SK-N-SH (cell line): Measurements from ENCODE around the gene BCAP31. TPM values are rescaled to one million over a fixed set of nuclear protein-coding genes. Genes with fewer than 3 reads are reported as not detected.

ENCODE experiments used
- CTCF ChIA-PET: fragments of 300-600, 350-600 bp; formaldehyde crosslinking; extraction: SDS; loops from one replicate; lab custom pipeline; 2021; lab: Yijun Ruan, JAX
- POLR2A ChIA-PET: fragments of 350-600 bp; sonication (Branson Sonifier 250); formaldehyde crosslinking; extraction: SDS; loops from one replicate; lab custom pipeline; 2020; ENCODE audit warnings: antibody characterized with exemption, inconsistent platforms; lab: Yijun Ruan, JAX
- DNase-seq: peaks from one replicate; pipeline ENCODE4 v3.0.0; 2012
- H2AFZ ChIP-seq: fragments of 200-600 bp; sonication (generic); 2 replicates; pipeline ENCODE4 v1.8.1; 2016; ENCODE audit warnings: antibody characterized with exemption, mild to moderate bottlenecking, low read depth
- H3F3A ChIP-seq: fragments of 200-600 bp; sonication (generic); replicated peaks from 2 replicates; pipeline ENCODE3; 2016; ENCODE audit warnings: antibody characterized with exemption, mild to moderate bottlenecking; ENCODE audit not compliant: insufficient read depth
- H3K27ac ChIP-seq, 2 experiments: fragments of 200-500 bp in 1 of 2; fragments of 200-600 bp in 1 of 2; sonication (Bioruptor generic) in 1 of 2; sonication (generic), shearing (Covaris generic) in 1 of 2; 2 replicates each; pipeline versions ENCODE4 v1.5.1 to v1.6.1; 2014 to 2016; ENCODE audit warnings: low read depth in 2 of 2, inconsistent platforms in 1 of 2, low read length in 1 of 2, mild to moderate bottlenecking in 1 of 2, mixed read lengths in 1 of 2
- H3K27me3 ChIP-seq: fragments of 200-600 bp; sonication (generic), shearing (Covaris generic); 2 replicates; pipeline ENCODE4 v1.6.1; 2016; ENCODE audit warnings: mixed run types; ENCODE audit not compliant: insufficient read depth
- H3K36me3 ChIP-seq, 2 experiments: fragments of 200-500 bp in 1 of 2; fragments of 200-600 bp in 1 of 2; sonication (Bioruptor generic) in 1 of 2; sonication (generic) in 1 of 2; replicated peaks in 1 of 2; 2 replicates each; pipeline versions ENCODE3 to v1.5.1; 2014 to 2016; ENCODE audit warnings: low read length in 1 of 2, mild to moderate bottlenecking in 1 of 2; ENCODE audit not compliant: insufficient read depth in 2 of 2, control insufficient read depth in 1 of 2
- H3K4me1 ChIP-seq, 2 experiments: fragments of 200-500 bp in 1 of 2; fragments of 200-600 bp in 1 of 2; sonication (Bioruptor generic) in 1 of 2; sonication (generic), shearing (Covaris generic) in 1 of 2; 2 replicates each; pipeline versions ENCODE4 v1.5.1 to v1.6.1; 2014 to 2016; ENCODE audit warnings: low read depth in 1 of 2, low read length in 1 of 2, mixed run types in 1 of 2; ENCODE audit not compliant: insufficient read depth in 2 of 2, control insufficient read depth in 1 of 2
- H3K4me2 ChIP-seq: fragments of 200-600 bp; sonication (generic), shearing (Covaris generic); 2 replicates; pipeline ENCODE4 v1.6.1; 2017; ENCODE audit warnings: mixed run types
- H3K4me3 ChIP-seq, 2 experiments: fragments of 200-500 bp in 1 of 2; fragments of 200-600 bp in 1 of 2; sonication (Bioruptor generic) in 1 of 2; sonication (generic), shearing (Covaris generic) in 1 of 2; 2 replicates each; pipeline versions ENCODE4 v1.5.1 to v1.8.1; 2014 to 2016; ENCODE audit warnings: low read depth in 2 of 2, inconsistent platforms in 1 of 2, low read length in 1 of 2, mild to moderate bottlenecking in 1 of 2, mixed read lengths in 1 of 2, moderate library complexity in 1 of 2
- H3K79me2 ChIP-seq: fragments of 200-600 bp; sonication (generic); 2 replicates; pipeline ENCODE4 v1.8.1; 2017; ENCODE audit warnings: mild to moderate bottlenecking; ENCODE audit not compliant: insufficient read depth
- H3K9ac ChIP-seq: fragments of 200-600 bp; sonication (generic); 2 replicates; pipeline ENCODE4 v1.6.1; 2017; ENCODE audit warnings: mixed run types
- H3K9me2 ChIP-seq: fragments of 200-600 bp; sonication (generic); 2 replicates; pipeline ENCODE4 v1.6.1; 2017; ENCODE audit warnings: mixed run types
- H3K9me3 ChIP-seq: fragments of 200-600 bp; sonication (generic); 2 replicates; pipeline ENCODE4 v1.6.1; 2017; ENCODE audit warnings: mixed run types, mild to moderate bottlenecking, moderate library complexity
- H4K20me1 ChIP-seq: fragments of 200-600 bp; sonication (generic); 2 replicates; pipeline ENCODE4 v1.6.1; 2017; ENCODE audit warnings: mild to moderate bottlenecking, mixed run types; ENCODE audit not compliant: insufficient read depth
- CHD2 ChIP-seq: fragments of 150-350 bp; IDR thresholded peaks from 2 replicates; pipeline ENCODE4 v1.6.1; 2018; ENCODE audit warnings: low read length; ENCODE audit not compliant: partially characterized antibody
- FOSL2 ChIP-seq: IDR thresholded peaks from 2 replicates; pipeline ENCODE4 v1.4.0; 2012; ENCODE audit warnings: low read depth, mild to moderate bottlenecking, moderate library complexity, borderline replicate concordance
- GABPA ChIP-seq: IDR thresholded peaks from 2 replicates; pipeline ENCODE4 v1.4.0; 2012; ENCODE audit warnings: low read depth, mild to moderate bottlenecking
- JUND ChIP-seq: IDR thresholded peaks from 2 replicates; pipeline ENCODE4 v1.4.0; 2012
- NFIC ChIP-seq: IDR thresholded peaks from 2 replicates; pipeline ENCODE4 v1.4.0; 2012; ENCODE audit warnings: borderline replicate concordance
- NRF1 ChIP-seq: IDR thresholded peaks from 2 replicates; pipeline ENCODE4 v1.6.1; 2012; ENCODE audit warnings: low read depth, mild to moderate bottlenecking, low read length
- RCOR1 ChIP-seq: fragments of 150-350 bp; IDR thresholded peaks from 2 replicates; pipeline ENCODE4 v1.6.1; 2017; ENCODE audit warnings: antibody characterized with exemption, low read length
- RXRA ChIP-seq: IDR thresholded peaks from 2 replicates; pipeline ENCODE4 v1.4.0; 2012; ENCODE audit warnings: low read depth, mild to moderate bottlenecking, borderline replicate concordance
- SIN3A ChIP-seq: IDR thresholded peaks from 2 replicates; pipeline ENCODE4 v1.6.1; 2012; ENCODE audit warnings: low read depth, mild to moderate bottlenecking, low read length, moderate library complexity, borderline replicate concordance
- SMC3 ChIP-seq: IDR thresholded peaks from 2 replicates; pipeline ENCODE4 v1.6.1; 2012; ENCODE audit warnings: low read depth, low read length, improper control_type of control experiment
- TAF1 ChIP-seq: IDR thresholded peaks from 2 replicates; pipeline ENCODE4 v1.6.1; 2012; ENCODE audit warnings: low read depth, mild to moderate bottlenecking, low read length, moderate library complexity, borderline replicate concordance
- TCF12 ChIP-seq: IDR thresholded peaks from 2 replicates; pipeline ENCODE4 v1.4.0; 2012
- YY1 ChIP-seq: IDR thresholded peaks from 2 replicates; pipeline ENCODE4 v1.4.0; 2012; ENCODE audit warnings: low read depth, mild to moderate bottlenecking
- WGBS: methylation state at CpG from one replicate; pipeline ENCODE4 v1.1.6; 2017; ENCODE audit warnings: low lambda C conversion rate; 5-methylcytosine and 5-hydroxymethylcytosine counted together
- polyA plus RNA-seq, 3 experiments: library from polyadenylated mRNA; depleted of rRNA; stranded (reverse); fragments of >200 nt; gene quantifications; 2 replicates each; pipeline ENCODE4 v1.2.3, GENCODE V29; 2012
- TF ChIP-seq, protein P1 (sequence below): IDR thresholded peaks from 2 replicates; pipeline ENCODE4 v1.6.1; 2012; ENCODE audit warnings: mild to moderate bottlenecking, low read depth, low read length, moderate library complexity
- TF ChIP-seq, protein P2 (sequence below): IDR thresholded peaks from 2 replicates; pipeline ENCODE4 v1.4.0; 2012; ENCODE audit warnings: low read depth, borderline replicate concordance

BCAP31 gene
- polyA plus RNA-seq, 1 of the 3 experiments (the other 2 are of a cell fraction), result 173 TPM

GRCh38 chrX:153763298-153763932 is 39.2 kb upstream of the BCAP31 start:
- peaks cover 6% of the 10 kb centered on the region; the same call in 1 of the 2 replicates for H3K79me2 ChIP-seq
- H3K4me1 ChIP-seq, result peaks cover 2 to 27% of the 10 kb centered on the region in 2 experiments; a peak in 1 of 4 replicates
- no peak overlapping the region for H2AFZ ChIP-seq
- peaks cover 9% of the 10 kb centered on the region; the same call in 1 of the 2 replicates for H4K20me1 ChIP-seq
- ChIA-PET POLR2A (interaction anchor here (0.6 to 1.2 kb wide), 2 partner anchors 37 to 237 kb away, joined by 3 to 4 read pairs; no protein-coding TSS in a partner anchor), CTCF (interaction anchor here (0.6 to 10.2 kb wide), 37 partner anchors 8 to 249 kb away, joined by 3 to 134 read pairs (median 4); partner anchors contain the start of genes HCFC1, NAA10 and RENBP)
- H3K4me3 ChIP-seq, result no peak overlapping the region
- no peak overlapping the region for H3K27ac ChIP-seq
- no peaks in the 10 kb centered on the region for H3K9me3 ChIP-seq
- no peaks in the 10 kb centered on the region for H3F3A ChIP-seq
- DNase-seq, result no peak
- H3K27me3 ChIP-seq, result no peaks in the 10 kb centered on the region
- whole genome bisulfite sequencing, result 72% methylated on average over 12 of the region's 18 CpGs
- no peak overlapping the region for H3K4me2 ChIP-seq
- no peaks in the 10 kb centered on the region for H3K9me2 ChIP-seq
- no peak for TF ChIP-seq RXRA
- TF ChIP-seq RCOR1, result no peak
- no peak for TF ChIP-seq GABPA
- no peak for TF ChIP-seq SMC3
- TF ChIP-seq TCF12, result no peak
- TF ChIP-seq FOSL2, result no peak
- TF ChIP-seq, protein P1, sequence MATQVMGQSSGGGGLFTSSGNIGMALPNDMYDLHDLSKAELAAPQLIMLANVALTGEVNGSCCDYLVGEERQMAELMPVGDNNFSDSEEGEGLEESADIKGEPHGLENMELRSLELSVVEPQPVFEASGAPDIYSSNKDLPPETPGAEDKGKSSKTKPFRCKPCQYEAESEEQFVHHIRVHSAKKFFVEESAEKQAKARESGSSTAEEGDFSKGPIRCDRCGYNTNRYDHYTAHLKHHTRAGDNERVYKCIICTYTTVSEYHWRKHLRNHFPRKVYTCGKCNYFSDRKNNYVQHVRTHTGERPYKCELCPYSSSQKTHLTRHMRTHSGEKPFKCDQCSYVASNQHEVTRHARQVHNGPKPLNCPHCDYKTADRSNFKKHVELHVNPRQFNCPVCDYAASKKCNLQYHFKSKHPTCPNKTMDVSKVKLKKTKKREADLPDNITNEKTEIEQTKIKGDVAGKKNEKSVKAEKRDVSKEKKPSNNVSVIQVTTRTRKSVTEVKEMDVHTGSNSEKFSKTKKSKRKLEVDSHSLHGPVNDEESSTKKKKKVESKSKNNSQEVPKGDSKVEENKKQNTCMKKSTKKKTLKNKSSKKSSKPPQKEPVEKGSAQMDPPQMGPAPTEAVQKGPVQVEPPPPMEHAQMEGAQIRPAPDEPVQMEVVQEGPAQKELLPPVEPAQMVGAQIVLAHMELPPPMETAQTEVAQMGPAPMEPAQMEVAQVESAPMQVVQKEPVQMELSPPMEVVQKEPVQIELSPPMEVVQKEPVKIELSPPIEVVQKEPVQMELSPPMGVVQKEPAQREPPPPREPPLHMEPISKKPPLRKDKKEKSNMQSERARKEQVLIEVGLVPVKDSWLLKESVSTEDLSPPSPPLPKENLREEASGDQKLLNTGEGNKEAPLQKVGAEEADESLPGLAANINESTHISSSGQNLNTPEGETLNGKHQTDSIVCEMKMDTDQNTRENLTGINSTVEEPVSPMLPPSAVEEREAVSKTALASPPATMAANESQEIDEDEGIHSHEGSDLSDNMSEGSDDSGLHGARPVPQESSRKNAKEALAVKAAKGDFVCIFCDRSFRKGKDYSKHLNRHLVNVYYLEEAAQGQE, result no peak
- TF ChIP-seq TAF1, result no peak
- no peak for TF ChIP-seq NFIC
- TF ChIP-seq JUND, result no peak
- TF ChIP-seq, protein P2, sequence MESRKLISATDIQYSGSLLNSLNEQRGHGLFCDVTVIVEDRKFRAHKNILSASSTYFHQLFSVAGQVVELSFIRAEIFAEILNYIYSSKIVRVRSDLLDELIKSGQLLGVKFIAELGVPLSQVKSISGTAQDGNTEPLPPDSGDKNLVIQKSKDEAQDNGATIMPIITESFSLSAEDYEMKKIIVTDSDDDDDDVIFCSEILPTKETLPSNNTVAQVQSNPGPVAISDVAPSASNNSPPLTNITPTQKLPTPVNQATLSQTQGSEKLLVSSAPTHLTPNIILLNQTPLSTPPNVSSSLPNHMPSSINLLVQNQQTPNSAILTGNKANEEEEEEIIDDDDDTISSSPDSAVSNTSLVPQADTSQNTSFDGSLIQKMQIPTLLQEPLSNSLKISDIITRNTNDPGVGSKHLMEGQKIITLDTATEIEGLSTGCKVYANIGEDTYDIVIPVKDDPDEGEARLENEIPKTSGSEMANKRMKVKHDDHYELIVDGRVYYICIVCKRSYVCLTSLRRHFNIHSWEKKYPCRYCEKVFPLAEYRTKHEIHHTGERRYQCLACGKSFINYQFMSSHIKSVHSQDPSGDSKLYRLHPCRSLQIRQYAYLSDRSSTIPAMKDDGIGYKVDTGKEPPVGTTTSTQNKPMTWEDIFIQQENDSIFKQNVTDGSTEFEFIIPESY, result no peak
- no peak for TF ChIP-seq SIN3A
- TF ChIP-seq NRF1, result no peak
- no peak for TF ChIP-seq CHD2
- TF ChIP-seq YY1, result no peak
- TF ChIP-seq, all 33 proteins: peak for 0
- no peaks in the 10 kb centered on the region for H3K36me3 ChIP-seq
- no peak overlapping the region for H3K9ac ChIP-seq
